Activated effector memory CD4-positive, alpha-beta T cell treated with anti-CD3 and anti-CD28 coated beads, Interleukin-2, amount 50 U/mL, for 16 hours (primary cell): ENCODE data around the gene CMKLR1.

Experiments
- DNase-seq: peaks from one replicate; pipeline ENCODE4 v3.0.0-alpha.2; 2020

Gene CMKLR1

DNA sequence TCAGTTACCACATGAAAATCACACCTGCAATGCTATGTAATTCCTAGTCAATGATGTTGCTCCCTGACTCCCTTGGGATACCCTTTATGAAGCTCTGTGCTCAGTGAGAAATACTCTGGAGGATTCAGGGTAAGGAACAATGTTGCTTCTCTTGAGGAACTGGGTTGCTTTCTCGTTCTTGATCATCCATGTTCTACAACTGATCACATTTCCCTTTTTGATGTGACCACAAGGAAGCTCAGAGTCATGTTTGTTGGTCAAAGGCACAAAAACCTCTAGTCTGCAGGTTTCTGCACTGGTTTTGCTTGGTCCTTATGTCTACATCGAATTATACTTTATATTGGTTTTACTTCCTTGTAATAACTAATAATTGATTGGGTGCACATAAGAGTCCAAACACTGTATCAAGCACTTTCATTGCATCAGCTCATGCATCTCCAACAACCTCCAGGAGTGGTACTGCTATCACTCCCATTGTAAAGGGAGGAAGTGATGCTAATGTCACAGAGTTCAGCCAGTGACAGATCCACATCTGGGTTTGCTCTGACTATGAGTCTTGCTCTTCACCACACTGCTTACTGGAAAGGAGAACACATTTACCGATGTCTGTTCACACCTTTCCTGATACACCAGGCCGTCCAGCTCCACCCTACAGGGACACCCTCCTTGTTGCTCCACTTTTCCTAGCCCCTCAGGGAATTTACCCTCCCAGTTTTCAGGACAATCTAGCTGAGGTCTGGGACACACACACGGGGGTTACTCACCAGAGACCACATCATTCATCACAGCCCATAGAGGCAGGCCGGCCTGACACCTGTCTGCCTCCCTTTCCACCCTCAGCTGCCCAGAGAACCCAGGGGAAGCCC lies 41.0 kb downstream of the CMKLR1 start:
- DNase-seq: peak; percentile 9

DNA sequence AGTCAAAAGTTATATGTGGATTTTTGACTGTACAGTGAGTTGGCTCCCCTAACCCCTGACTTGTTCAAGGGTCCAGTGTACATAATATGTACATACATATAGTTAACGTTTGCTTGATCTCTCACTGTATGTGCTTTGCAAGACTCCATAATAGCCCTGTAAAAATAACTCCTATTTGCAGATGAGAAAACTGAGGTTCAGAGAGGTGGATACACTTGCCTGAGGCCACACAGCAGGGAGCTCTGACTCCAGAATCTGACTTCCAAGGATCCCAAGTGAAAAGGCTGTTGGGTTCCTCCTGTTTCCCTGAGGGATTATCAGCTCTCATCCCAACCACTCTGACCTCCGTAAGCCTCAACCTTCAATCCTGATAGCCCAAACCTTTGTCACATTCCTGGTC lies 41.7 kb downstream of the CMKLR1 start:
- peak; percentile 13 for DNase-seq

DNA sequence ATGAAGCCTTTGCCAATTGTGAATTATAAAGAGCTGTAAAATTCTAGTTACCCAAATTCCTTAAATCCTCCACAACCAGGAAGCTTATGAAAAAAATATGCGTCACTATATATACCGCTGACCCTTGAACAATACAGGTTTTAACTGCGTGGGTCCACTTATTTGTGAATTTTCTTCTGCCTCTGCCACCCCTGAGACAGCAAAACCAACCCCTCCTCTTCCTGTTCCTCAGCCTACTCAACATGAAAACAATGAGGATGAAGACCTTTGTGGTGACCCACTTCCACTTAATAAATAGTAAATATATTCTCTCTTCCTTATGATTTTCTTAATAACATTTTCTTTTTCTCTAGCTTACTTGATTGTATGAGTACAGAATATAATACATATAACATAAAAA lies 42.2 kb downstream of the CMKLR1 start:
- no peak for DNase-seq

DNA sequence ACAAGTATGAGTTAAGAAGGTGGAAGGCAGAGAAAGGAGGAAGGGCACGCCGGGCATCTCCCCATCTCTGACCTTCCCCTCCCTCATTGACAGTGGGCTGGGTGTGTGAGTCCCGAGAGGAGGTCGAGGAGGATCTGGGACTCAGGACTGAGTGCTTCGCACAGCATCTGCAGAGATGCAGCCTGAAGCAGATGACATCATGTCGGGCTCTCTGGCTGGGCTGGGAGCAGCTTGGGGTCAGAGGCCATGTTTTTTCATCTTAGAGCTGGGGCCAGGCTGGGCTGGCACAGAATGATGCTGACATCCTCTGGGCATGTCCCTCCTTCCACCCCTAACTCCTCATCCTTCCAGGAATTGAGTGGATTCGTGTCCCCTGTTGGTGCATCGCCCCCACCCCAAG lies 43.5 kb downstream of the CMKLR1 start:
- DNase-seq: no peak

DNA sequence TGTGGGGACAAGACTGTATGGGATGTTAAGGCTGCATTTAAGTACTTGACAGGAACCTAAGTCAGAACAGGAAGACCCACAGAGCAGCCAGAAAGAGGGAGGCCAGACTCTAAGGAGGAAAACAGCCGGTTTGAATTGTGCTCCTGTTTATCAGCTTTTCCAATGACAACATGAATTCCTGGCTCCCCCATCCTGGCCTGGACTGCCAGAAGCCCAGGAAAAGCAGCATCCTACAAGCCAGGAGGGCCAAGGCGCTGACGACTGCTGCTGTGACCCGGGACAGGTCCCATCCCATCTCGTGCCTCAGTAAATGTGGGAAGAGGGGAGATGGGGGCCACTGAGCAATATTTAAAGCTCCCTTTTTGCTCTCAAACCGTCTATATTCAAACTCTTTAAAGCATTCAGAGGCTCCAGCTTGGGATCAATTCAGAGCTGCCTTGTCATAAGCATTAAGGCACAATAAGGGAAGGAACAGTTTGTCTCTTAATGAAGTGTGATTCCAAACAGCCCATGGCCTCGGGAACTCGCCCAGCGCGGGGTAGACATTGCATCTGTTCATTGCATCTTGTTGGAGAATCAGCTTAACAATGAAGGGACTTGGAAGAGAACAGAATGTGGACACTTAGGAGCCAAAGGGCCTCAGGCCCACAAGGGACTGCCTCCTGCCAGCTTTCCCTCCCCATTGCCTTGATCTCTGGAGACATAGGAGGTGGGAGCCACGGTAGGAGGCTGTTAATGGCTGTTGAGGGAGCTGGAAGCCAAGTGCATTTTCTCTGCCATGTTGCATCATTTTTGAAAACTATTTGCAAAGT lies 49.6 kb downstream of the CMKLR1 start:
- no peak for DNase-seq

DNA sequence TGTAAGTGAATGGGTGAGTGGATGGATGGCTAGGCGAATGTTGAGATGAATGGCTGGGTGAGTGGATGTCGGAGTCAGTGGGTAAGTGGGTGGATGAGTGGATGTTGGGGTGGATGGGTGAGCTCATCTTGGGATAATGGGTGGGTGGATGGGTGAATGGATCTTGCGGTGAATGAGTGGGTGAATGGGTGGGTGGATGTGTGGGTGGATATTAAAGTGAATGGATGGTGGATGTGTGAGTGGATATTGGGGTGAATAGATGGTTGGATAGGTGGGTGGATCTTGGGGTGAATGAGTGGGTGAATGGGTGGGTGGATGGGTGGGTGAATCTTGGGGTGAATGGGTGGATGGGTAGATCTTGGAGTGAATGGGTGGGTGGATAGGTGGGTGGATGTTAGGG lies 51.9 kb downstream of the CMKLR1 start:
- DNase-seq: no peak

DNA sequence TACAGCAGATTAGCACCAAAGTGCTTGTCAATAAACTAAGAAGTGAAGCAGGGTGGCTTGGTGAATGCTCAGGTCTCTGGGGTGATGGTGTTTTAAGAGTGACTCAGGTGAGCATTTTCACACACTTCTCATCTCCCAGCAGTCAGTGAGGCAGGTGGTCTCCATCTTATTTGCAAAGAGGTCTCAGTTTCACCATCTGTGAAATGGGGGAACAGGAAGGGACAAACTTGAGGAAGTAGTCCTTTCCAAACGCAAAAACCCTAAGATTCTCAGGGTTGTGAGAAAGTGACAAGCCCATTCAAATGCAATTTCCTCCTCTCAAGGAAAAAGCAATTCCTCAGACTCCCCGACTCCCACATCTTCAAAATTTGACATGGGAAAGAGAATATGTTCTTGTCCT lies 54.1 kb downstream of the CMKLR1 start:
- DNase-seq: no peak

DNA sequence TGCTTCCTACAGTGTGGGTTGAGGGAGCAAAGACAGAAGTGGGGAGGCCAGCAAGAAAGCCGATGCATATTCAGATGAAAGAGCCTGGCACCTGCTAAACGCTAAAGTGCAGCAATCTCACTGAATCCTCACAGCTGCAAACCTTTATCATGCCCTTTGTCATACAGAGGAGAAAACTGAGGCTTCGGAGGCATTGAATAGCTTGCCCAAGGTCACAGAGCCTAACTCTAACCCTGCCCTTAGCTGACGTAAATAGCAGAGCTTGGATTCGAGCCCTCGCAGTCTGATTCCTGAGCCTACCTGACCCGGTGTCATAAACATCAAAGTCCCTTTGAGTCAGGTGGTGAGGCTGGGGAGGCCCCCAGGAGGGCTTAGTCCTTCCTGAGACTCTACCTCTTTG lies 54.9 kb downstream of the CMKLR1 start:
- DNase-seq: no peak

DNA sequence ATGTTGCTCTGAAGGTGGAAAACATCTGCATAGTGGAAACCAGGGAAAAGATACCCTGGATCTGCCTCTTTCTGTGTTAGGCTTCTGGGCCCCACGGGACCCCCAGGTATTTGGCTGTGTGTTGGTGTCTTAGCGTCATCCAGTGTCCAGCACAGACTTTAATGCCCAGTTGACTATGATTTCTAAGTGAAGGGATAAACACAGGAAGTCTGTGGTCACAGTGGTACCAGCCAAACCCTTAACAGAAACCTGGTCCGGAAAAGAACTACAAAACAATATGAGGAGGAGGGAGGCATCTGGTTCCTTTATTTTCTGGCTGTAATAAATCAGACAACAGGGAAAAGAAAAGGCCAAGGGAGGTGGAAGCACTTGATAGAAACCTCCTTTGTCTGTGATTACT lies 56.4 kb downstream of the CMKLR1 start:
- no peak for DNase-seq

DNA sequence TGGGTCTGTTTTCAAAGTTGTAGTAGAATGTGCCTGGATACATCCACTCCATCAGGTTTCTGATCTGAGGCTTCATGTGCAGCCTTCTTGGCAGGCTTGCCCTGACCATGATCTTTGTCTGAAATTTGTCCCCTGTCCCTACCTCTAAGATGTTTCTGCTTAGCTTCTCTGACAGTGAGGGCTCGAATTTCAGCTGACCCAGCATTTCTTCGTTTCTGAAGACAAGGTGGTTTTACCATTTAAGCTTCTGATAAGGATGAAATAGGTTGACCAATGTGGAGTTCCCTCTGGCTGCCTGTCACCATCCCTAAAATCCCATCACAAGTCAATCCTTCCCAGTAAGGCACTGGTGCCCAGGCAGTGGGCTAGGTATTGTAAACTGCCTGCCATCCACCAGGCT lies 57.0 kb downstream of the CMKLR1 start:
- DNase-seq: no peak

DNA sequence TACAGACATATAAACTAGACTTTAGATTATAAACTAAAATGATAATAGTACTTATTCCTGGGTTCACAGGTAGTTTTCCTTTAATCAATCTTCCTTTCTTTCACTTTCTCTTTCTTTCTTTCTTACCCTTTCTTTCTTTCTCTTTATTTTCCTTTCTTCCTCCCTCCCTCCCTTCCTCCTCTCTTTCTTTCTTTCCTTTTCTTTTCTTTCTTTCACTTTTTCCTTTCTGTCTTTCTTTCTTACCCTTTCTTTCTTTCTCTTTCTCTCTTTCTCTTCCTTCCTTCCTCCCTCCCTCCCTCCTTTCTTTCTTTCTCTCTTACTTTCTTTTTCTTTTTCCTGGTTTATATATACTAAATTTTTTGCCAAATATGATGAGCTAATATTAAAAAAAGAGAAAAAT lies 61.5 kb downstream of the CMKLR1 start:
- no peak for DNase-seq

DNA sequence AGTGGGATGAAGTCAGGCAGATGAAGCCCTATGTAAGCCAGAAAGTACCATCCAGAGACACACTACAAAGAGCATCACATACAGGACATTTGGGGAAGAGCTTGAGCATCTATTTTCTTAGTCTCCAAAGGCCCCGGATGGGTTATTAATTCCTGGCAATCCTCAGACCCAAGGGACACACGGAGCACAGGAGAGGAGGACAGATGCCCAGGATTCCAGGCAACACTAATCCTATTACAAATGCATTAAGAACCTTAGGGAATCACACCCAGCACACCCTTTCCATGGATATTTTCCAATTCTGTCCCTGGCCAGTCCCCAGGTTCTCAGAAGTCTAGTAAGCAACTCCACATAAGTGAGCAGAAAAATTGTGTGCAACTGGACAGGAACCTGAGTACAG lies 65.9 kb downstream of the CMKLR1 start:
- no peak for DNase-seq

DNA sequence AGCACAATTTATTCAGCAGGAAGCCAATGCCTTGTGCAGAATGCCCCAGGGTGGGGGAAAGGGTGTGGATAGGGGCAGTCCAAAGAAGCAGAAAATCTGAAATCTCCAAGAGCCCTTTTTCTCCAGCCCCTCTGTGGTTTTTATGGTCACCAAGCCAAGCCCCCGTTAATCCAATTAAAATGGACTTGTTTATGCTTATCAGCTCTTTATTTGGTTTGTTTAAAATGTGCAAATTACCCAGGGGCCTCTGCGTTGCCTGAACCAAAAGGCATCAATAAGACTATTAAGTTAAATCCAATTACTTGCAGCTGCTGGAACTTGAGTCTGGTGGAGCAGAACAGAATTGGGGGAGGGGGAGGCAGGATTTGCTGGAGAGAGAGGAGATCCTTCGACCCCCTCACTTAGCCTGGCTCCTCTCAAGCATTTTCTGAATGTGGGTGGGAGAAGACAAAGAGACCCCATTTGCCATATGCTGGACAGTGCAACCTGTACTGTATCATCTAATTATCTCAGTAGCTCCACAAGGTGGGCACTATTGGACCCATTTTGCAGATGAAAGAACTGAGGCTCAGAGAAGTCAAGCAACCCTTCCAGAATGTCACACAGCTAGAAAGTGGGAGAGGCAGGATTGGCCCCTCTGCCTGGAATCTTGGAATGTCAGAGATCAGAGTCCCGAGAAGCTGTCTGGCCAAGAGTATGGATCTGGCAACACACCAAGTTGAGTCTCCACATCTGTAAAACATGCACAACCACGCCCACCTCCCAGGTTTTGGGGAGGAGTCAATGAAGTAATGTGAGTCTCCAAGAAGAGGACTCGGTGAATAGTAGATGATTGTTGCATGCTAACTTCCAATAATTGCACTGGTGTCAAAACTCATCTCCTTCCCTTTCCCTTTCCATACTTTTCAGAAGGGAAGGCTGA lies 66.9 kb downstream of the CMKLR1 start:
- no peak for DNase-seq

DNA sequence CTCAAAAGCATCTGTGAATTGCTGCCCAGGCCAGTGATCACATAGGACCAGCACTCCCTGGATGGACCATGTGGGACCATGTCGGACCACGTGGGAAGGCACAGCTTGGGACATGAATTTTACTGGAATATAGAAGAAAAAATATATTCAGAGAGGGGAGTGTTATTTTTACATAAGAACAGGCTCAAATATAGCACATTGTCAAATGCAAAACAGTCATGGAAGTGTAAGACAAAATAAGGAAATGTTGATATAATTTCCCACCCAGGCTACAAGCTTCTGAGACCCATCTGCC lies 68.3 kb downstream of the CMKLR1 start:
- DNase-seq: no peak

DNA sequence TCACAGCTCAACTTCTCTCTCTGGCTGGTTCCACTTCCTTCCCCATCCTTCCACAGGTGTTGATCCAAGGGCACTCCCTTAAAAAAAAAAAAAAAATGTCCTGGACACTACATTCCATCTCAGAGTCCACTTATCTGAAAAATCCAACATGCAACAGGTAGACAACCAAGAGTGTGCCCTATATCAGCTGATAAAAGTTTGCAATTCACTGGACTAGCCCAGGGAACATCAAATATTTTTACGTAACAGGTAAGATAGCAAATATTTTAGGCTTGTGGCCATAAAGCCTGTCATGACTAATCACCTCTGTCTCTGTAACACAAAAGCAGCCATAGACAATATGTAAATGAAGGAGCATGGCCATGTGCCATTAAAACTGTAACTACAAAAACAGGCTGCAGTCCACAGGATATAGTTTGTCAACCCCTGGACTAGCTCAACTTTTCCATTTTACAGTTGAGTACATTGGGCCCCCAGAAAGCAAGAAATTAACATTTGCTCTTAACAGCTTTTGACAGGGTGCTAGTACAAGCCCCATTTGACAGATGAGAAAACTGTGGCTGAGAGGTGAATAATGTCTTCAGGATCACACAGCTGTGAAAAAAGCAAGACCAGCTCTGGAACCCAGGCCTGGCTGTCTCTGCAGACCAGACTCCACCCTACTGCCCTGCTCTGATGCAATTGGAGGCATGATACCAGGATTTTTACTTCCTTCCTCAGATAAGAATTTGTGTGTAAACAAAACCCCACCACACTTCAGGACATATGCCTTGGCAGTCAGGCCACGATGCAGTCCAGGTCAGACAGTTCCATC lies 68.9 kb downstream of the CMKLR1 start:
- DNase-seq: no peak

DNA sequence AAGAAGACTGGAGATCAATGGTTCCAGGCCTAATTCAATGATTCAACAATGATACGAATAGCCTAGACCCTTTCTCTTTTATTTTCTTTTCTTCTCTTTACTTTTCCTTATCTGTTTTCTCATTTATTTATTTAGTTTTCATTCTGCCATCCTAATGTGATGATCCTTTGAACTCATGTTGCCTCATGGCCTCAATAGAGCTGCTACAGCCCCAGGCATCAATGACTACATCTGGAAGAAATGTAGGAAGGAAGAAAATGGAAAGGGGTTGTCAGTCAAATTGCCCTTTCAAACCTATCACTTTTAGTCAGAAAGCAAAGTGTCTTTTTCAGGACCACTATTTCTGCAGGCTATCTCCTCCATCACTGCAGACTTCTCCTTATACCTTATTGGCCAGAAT lies 69.9 kb downstream of the CMKLR1 start:
- no peak for DNase-seq

DNA sequence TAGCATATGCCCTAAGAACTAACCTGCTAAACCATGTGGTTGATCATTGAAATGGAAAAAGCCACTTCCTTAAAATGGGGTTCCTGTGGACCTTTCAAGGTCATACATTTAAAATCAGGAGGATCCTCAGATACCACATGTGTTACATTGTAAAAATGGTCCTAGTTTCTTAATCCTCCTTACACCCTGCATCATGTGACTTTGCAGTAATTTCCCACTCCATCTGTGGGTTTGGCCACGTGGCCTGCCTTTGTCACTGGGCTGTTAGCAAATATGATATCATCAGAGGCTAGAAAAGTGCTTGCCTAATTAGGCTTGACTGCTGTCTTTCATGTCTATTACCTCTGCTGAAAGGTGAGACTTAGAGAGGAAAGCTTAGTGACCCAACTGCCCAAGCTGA lies 70.7 kb downstream of the CMKLR1 start:
- no peak for DNase-seq

DNA sequence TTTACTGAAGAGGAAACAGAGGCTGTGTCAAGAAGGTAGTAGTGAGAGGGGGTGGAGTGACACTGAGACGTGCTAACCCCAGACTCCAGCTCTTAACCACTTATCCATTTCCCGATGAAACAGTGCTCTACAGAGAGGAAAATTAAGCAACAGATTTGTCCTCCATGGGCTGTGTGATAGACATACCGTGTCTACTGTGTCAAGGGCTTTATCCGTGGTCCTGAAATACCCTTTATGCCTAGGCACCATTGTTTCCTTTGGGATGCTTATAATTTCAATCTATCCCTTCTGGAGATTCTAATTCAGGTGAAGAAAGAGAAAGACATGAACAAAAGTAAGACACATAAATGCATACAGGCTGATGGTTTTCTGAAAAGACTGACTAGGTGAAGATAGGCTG lies 71.7 kb downstream of the CMKLR1 start:
- DNase-seq: no peak

DNA sequence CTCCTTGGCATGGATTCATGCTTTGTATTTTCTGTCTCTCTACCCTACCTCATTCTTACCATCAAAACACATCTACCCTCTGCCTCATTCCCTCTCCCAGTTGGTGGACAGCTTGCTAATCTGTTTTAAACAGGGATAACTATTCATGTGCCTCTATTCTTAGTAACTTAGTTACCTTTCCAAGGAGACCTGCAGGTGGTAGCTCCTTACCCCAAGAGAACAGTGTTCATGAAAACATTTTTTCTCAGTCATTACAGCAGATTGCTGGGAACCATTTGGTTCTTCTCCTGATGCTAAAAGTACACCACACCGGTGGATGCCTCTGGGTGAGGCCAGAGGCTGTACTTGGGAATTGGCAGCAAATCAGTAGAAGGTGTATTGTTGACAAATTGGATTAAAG lies 73.0 kb downstream of the CMKLR1 start:
- DNase-seq: no peak

DNA sequence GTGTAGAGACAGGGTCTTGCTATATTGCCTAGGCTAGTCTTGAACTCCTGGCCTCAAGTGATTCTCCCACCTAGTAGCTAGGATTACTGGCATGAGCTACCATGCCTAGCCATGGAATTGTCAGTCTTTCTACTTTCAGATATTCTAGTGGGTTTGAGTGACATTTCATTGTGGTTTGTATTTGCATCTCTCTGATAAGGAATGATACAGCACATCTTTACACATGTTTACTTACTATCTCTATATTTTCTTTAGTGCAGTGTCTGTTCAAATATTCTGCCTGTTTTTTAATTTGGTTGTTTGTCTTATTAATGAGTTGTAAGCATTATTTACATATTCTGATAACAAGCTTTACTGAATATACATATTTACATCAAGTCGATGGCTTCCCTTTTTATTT lies 73.6 kb downstream of the CMKLR1 start:
- no peak for DNase-seq

DNA sequence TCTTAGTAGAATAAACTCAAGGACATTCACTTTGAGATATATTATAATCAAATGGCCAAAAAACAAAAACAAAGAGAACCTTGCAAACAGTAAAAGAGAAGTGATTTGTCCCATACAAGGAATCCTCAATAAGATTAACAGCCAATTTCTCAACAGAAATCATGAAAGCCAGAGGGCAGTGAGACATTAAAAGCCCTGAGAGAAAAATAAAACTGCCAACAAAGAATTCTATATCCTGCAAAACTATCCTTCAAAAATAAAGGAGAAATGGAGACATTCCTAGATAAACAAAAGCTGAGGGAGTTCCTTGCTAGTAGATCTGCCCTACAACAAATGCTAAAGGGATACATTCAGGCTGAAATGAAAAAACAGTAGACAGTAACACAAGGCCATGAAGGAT lies 78.1 kb downstream of the CMKLR1 start:
- DNase-seq: no peak

DNA sequence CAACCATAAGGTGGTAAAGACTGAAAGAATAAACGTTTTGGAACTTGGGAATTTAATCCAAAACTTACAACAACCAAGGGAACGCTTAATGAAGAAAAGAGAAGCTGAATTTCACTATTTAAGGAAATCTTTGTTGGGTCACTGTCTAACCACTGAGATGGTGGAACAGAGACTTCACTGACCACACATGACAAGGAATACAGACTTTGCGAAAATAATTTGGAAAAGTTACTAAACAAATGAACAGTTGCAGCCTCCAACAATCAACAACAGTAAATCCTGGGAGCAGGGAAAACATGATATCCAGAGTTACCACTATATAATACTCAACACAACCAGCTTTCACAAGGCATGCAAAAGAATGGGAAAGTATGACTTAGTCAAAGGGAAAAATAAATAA lies 79.1 kb downstream of the CMKLR1 start:
- DNase-seq: no peak
